ENCODE results near the gene KLHL30.

DNA sequence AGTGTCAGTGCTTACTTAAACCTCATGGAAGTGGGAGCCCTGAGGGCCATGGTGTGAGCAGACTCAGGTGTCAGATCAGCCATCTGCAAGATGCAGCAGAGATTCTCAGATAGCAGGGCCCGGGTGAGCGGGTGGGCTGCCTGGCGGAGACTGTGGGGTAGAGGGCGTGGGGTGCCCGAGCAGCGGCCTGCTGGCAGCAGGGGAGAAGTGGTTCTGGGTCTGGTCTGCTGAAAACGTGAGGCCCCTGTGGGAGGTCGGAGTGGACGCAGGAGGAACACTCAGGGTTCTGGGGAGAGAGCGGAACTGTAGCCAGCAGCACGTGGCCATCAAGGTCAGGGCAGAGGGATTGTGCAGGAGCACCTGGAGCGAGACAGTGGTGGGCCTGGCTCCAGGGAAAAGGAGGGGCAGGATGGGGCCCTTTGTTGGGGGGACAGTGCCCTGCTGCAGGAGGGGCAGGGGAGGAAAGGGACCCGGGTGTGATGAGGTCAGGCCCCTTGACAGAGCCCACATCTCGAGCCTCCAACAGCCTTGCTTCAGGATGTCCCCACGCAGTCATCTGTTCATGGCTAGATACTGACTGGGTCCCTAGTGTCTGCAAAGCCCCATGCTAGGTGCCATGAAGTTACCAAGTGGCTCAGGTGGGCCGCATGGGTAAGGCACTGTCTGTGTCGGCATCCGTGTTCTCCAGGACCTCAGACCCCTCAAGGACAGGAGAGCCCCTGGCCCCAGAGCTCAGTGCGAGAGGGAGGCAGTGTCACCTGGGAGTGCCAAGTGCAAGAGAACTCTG is 41.1 kb upstream of the KLHL30 start:
- TF ChIP-seq, protein P1, sequence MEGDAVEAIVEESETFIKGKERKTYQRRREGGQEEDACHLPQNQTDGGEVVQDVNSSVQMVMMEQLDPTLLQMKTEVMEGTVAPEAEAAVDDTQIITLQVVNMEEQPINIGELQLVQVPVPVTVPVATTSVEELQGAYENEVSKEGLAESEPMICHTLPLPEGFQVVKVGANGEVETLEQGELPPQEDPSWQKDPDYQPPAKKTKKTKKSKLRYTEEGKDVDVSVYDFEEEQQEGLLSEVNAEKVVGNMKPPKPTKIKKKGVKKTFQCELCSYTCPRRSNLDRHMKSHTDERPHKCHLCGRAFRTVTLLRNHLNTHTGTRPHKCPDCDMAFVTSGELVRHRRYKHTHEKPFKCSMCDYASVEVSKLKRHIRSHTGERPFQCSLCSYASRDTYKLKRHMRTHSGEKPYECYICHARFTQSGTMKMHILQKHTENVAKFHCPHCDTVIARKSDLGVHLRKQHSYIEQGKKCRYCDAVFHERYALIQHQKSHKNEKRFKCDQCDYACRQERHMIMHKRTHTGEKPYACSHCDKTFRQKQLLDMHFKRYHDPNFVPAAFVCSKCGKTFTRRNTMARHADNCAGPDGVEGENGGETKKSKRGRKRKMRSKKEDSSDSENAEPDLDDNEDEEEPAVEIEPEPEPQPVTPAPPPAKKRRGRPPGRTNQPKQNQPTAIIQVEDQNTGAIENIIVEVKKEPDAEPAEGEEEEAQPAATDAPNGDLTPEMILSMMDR (conservative IDR thresholded peaks at IDR 0.05; ENCODE audit: low read length) = no peak
- no peak for TF ChIP-seq EZH2phosphoT487 (IDR thresholded peaks at IDR 0.05; ENCODE audit: borderline replicate concordance, low read depth, low read length)
